GM18858 (cell line): ENCODE measurements around the gene PRR29.
"Not testable (repeated sequence)": the region's sequence is repeated elsewhere in the genome, so short reads cannot be mapped to it uniquely, and the experiment has no call there.

ENCODE experiments used
- ATAC-seq: cut with Tn5 transposase; IDR thresholded peaks from one replicate; pipeline ENCODE4 v1.9.1; 2021; ENCODE audit not compliant: unreplicated experiment

Gene PRR29

DNA sequence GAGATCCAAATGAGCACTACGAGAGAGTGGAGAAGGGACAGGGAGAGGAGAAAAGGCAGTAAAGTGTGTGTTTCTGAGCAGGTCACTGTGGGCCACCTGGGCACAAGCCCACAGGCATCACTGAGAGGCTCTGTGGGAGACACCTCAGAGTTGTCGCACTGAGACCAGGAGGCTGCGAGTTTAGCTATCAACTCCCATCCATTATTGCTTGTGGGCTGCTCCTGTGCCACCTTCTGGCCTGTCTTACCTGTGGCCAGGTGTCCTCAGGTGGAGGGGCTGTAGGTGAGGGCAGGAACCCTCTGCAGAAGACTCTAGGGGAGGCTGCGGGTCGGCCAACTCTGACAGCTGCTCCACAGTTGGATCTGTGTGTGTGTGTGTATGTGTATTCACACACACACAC is 2.5 kb upstream of the PRR29 start:
- no peak for ATAC-seq

DNA sequence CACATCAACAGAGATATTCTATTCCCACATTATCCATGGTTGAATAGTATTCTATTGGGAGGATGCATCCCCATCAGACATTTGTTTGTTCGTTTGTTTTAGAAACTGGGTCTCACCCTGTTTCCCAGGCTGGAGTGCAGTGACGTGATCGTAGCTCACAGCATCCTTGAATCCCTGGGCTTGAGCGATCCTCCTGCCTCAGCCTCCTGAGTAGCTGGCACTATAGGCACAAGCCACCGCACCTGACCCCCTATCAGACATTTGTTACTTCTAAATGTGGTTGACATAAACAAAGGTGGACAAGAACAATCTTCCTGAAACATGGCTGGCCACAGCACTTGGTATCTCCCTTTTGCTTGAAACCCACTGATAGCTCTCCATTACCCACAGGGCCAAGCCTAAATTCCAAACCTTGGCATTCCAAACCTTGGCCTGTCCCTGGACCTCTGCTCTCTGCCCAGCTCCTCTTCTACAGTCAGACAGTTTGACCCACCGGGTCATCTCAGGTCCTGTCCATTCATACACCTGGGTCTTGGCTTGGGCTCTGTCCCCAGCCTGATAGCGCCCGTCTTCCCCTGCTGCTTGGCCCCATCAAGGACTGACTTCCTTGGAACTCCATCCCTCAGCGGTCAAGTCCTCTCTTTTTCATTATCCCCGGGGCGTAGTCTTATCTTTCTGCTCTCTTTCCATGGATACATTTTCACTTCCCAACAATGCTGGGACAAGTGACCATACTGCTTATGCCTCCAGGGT is 1.5 kb upstream of the PRR29 start:
- ATAC-seq: no peak

DNA sequence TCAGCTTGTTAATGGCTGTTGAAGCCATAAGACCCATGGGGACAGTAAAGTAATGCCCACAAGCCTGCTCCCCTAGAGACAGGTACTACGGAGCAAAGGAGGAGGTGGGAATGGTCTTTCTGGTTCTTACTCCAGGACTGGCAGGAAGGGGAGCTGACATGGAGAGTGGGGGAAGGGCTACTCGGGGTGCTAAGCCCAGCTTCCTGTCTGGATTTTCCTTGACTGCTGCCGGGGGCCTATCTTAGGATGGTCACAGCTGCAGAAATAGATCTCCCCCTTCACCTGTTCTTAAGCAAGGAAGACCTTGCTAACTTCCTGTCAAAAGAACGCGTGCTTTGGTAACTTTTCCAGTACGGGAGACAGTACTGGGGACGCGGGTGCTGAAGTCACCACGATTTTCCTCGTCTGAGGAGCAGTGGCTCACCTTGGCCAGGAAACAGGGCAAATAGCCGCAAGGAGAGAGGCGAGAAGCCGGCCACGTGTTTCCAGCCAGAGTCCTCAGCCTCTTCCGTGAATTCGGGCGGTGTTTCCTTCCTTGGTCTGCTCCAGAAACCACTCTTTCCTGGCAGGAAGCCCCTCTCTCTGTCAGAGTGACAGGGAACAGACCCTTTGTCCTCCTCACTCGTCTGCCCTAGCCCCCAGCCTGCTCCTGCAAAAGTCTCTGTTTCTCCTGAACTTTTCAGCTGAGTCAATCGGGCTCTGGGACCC is 656 bp upstream of the PRR29 start:
- ATAC-seq: no peak

GRCh38 chr17:63998721-63999679 is 849 bp downstream of the PRR29 start:
- no peak for ATAC-seq

GRCh38 chr17:63999680-64000531 is 1.8 kb downstream of the PRR29 start:
- ATAC-seq: no peak

- no peak for ATAC-seq
Observed at GRCh38 chr17:64001091-64001579, 3.0 kb downstream of the PRR29 start.

GRCh38 chr17:64001763-64002529 is 3.8 kb downstream of the PRR29 start:
- no peak for ATAC-seq

- no peak for ATAC-seq
Observed at GRCh38 chr17:64002658-64003525, 4.7 kb downstream of the PRR29 start.

DNA sequence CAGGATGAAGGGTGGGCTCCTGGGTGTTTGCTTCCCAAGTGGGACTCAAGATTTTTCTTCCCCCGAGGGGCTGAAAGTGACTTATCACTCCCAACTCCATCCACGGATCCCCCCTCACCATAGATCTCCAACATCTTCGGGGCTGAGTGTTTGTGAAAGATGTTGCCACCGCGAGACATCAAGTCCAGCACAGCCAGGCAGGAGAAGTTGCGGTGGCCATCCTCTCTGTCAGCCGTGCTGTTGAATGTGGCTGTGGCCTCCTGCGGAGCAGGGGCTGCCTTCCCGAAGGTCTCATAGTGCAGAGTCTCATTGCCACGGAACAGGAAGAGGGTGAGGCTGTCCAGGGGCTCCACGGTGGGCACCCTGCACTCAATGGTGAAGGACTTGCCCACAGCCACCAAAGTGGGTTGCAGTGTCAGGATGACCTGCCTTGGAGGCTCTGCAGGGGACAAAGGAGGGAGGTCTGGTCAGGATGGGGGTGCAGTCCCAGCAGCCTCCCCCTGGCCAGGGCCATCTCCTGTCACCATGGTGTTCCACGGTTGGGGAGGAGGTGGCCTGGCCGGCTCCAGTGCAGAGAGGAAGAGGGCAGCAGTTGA is 5.5 kb downstream of the PRR29 start:
- no peak for ATAC-seq

DNA sequence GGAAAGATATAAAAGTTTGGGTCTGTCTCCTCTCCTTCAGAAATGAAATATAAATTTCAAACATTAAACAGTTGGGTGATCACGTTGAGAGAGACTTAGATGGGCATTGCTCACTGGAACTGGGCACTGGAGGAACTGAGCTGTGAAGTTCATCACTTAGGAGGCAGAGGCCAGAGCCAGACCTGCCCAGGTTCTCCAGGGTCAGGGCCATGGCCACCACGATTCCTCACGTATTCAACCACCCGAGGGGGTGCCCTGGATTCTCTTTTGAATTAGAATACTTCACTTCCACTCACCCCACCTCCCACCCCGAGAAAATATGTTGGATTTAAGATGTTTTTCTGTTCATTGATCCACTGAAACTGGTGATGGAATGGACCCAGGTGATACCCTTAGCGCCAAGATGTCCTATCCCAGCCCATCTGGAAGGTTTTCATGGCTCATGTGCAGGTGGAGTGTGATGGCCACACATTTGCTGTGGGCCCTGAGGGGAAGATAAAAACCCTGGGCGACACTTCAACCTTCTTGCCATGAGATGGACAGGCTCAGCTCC is 6.1 kb downstream of the PRR29 start:
- no peak for ATAC-seq

DNA sequence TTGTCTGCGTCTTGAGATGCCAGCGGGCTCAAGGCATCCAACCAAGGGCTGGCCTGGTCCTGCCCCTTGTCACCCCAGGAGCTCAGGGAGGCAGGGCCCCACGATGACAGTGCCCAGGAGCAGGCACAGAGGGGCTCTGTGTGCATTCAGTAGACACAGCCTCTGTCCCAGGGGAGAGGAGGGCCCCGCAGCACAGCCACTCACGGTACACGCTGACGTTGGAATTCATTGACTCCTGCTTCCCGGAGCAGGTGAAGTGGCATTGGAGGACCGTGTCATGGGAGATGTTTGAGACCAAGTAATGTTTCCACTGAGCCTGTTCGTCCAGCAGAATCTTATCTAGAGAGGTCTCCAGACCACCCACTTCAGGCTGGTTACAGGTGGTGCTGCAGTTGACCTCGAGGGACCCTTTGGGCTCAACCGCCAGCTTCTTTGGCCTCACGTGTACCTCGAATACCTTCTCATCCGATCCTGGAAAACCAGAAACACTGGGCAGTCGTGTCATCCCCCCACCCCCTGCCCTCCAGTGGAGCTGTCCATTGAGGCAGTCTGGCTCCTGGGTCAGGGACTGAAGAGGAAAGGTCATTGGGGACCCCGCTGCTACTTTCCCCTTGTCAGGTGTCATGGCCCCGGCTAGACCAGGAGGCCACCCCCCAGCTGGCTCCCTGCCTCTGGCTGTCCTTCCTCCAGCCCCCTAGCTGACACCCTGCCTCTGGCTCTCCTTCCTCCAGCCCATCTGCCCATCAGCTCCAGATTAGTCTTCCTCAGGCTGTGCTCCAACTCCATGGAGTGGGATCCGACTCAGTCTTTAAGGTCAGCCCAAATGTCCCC is 7.0 kb downstream of the PRR29 start:
- no peak for ATAC-seq

GRCh38 chr17:64005734-64006167 is 7.6 kb downstream of the PRR29 start:
- ATAC-seq: no peak

- no peak for ATAC-seq
Observed at GRCh38 chr17:64006361-64007088, 8.4 kb downstream of the PRR29 start.

- ATAC-seq: not testable (repeated sequence)
Observed at GRCh38 chr17:64007089-64007837, 9.1 kb downstream of the PRR29 start.

- ATAC-seq: no peak
Observed at GRCh38 chr17:64007838-64008282, 9.7 kb downstream of the PRR29 start.

GRCh38 chr17:64008346-64008745 is 10.2 kb downstream of the PRR29 start:
- no peak for ATAC-seq
